Uterus (tissue), 2 donors: ENCODE results near the gene PLAGL1.

ENCODE experiments used
- CTCF ChIP-seq, 4 experiments: fragments of 200-600 bp in 2 of 4; fragments of 450-650 bp in 2 of 4; sonication (generic) in 2 of 4; IDR thresholded peaks; one replicate each; pipeline ENCODE4 v1.5.1; 2016 to 2019; ENCODE audit warnings: antibody characterized with exemption in 4 of 4, mild to moderate bottlenecking in 2 of 4, moderate library complexity in 1 of 4
- POLR2A ChIP-seq, 2 donors: fragments of 450-650 bp; IDR thresholded peaks; one replicate each; pipeline ENCODE4 v1.6.1; 2016; ENCODE audit warnings: antibody characterized with exemption in 2 of 2, mild to moderate bottlenecking in 1 of 2, moderate library complexity in 1 of 2

- no peak for TF ChIP-seq CTCF (IDR thresholded peaks at IDR 0.05)
- no peak for TF ChIP-seq POLR2A (IDR thresholded peaks at IDR 0.05)
Observed at GRCh38 chr6:144033816-144034735, 26.0 kb upstream of the PLAGL1 start.
